ENCODE results near the gene SBF2. TPM values are rescaled to one million over a fixed set of nuclear protein-coding genes. Genes with fewer than 3 reads are reported as not detected.

SBF2 gene
- total RNA-seq, 2 donors from 2014 or later: 53.8 to 60.8 TPM

GRCh38 chr11:9977554-9977953 is 316.5 kb downstream of the SBF2 start:
- Histone ChIP-seq H3K27me3 (replicated peaks; ENCODE audit: insufficient read depth) (no peaks in the 10 kb centered on the region), H3K4me1 (ENCODE audit: control insufficient read depth in 1 of 2, low read depth in 2 of 2) (peaks cover 8 to 11% of the 10 kb centered on the region in 2 donors), H3K27ac (no peak overlapping the region), H3K9me3 (no peaks in the 10 kb centered on the region), H3K4me3 (no peak overlapping the region), H3K36me3 (no peaks in the 10 kb centered on the region)
- ATAC-seq (ENCODE audit: insufficient number of reproducible peaks, low FRiP score, low read depth): no peak
- no peak for DNase-seq (ENCODE audit: low spot score)
- no peak for TF ChIP-seq CTCF (IDR thresholded peaks at IDR 0.05)

DNA sequence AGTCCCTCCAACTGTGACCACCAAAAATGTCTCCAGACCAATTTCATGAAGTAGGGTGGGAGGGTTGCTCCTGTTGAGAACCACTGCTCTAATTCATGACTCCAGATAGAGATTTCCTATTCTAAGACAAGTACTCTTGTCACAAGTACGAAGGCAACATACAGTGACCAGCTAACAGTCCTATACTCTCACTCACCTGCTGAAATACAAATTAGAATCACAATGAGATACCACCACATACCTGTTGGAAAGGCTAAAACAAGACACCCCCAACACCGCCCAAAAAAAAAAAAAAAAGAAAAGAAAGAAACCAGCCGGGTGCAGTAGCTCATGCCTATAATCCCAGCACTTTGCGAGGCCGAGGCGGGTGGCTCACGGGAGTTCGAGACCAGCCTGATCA is 319.6 kb downstream of the SBF2 start:
- Histone ChIP-seq H3K27me3 (replicated peaks; ENCODE audit: insufficient read depth) (no peaks in the 10 kb centered on the region), H3K4me3 (no peak overlapping the region), H3K9me3 (no peaks in the 10 kb centered on the region), H3K4me1 (ENCODE audit: control insufficient read depth in 1 of 2, low read depth in 2 of 2) (peaks cover 8% of the 10 kb centered on the region in 2 donors), H3K27ac (no peak overlapping the region), H3K36me3 (no peaks in the 10 kb centered on the region)
- ATAC-seq (ENCODE audit: insufficient number of reproducible peaks, low FRiP score, low read depth): no peak
- no peak for TF ChIP-seq CTCF (IDR thresholded peaks at IDR 0.05)
- DNase-seq (ENCODE audit: low spot score): no peak

DNA sequence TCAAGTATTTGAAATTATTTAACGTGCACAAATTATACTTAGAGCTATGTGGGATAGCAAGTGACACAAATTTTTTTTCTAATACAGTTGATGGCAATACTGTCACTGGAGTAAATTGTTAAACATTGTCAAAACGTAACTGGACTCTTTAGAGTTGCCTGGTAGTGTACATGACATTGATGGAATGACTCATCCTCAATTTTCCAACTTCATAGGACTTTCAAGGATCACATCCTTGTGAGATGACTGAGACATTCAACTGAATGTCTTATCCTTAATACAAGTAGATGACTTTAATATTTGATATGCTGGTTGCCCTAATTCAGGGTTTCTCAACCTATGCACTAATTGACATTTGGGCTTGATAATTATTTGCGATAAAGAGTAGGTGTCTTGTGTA is 320.1 kb downstream of the SBF2 start:
- H3K36me3 ChIP-seq: no peaks in the 10 kb centered on the region
- ATAC-seq (ENCODE audit: insufficient number of reproducible peaks, low FRiP score, low read depth) (no peak), DNase-seq (ENCODE audit: low spot score) (no peak)
- H3K27me3 ChIP-seq (replicated peaks; ENCODE audit: insufficient read depth): no peaks in the 10 kb centered on the region
- no peak overlapping the region for H3K4me3 ChIP-seq
- no peak for TF ChIP-seq CTCF (IDR thresholded peaks at IDR 0.05)
- no peak overlapping the region for H3K27ac ChIP-seq
- H3K4me1 ChIP-seq (ENCODE audit: control insufficient read depth in 1 of 2, low read depth in 2 of 2): peaks cover 8% of the 10 kb centered on the region in 2 donors
- H3K9me3 ChIP-seq: no peaks in the 10 kb centered on the region

DNA sequence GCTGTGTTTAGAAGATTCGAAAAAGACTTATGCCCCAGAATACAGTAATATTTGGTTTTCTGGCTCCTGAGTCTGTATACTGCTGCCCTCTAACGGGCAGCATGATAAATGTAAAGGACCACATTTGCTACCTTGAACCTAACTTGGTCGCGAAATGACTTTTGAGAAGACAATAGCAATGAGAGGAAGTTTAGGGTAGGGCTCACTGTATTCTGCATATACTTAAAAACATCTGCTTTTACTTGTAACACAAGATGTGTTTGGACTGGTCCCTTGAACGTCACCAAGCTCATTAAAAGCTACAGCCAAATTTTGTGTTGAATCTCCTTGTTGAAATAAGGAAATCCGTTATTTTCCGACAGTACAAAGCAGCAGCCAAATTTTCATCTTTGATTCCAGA is 321.0 kb downstream of the SBF2 start:
- H3K4me3 ChIP-seq: no peak overlapping the region
- H3K27me3 ChIP-seq (replicated peaks; ENCODE audit: insufficient read depth): no peaks in the 10 kb centered on the region
- TF ChIP-seq CTCF (IDR thresholded peaks at IDR 0.05): peak; percentile 68
- DNase-seq (ENCODE audit: low spot score): no peak
- no peaks in the 10 kb centered on the region for H3K36me3 ChIP-seq
- peaks cover 6% of the 10 kb centered on the region in 2 donors for H3K4me1 ChIP-seq (ENCODE audit: control insufficient read depth in 1 of 2, low read depth in 2 of 2)
- no peak for ATAC-seq (ENCODE audit: insufficient number of reproducible peaks, low FRiP score, low read depth)
- H3K9me3 ChIP-seq: no peaks in the 10 kb centered on the region
- no peak overlapping the region for H3K27ac ChIP-seq

GRCh38 chr11:9971894-9972293 is 322.1 kb downstream of the SBF2 start:
- H3K36me3 ChIP-seq: no peaks in the 10 kb centered on the region
- no peaks in the 10 kb centered on the region for H3K27me3 ChIP-seq (replicated peaks; ENCODE audit: insufficient read depth)
- ATAC-seq (ENCODE audit: insufficient number of reproducible peaks, low FRiP score, low read depth): no peak
- H3K9me3 ChIP-seq: no peaks in the 10 kb centered on the region
- H3K4me1 ChIP-seq (ENCODE audit: control insufficient read depth in 1 of 2, low read depth in 2 of 2): no peaks in the 10 kb centered on the region
- H3K4me3 ChIP-seq: no peak overlapping the region
- no peak overlapping the region for H3K27ac ChIP-seq
- no peak for DNase-seq (ENCODE audit: low spot score)
- TF ChIP-seq CTCF (IDR thresholded peaks at IDR 0.05): no peak
